ENCODE results near the gene EGF. TPM values are rescaled to one million over a fixed set of nuclear protein-coding genes. Genes with fewer than 3 reads are reported as not detected.
"Not testable (repeated sequence)": the region's sequence is repeated elsewhere in the genome, so short reads cannot be mapped to it uniquely, and the experiment has no call there.

Gene EGF
- total RNA-seq, 1 experiment from 2014 or later = 4.7 TPM

DNA sequence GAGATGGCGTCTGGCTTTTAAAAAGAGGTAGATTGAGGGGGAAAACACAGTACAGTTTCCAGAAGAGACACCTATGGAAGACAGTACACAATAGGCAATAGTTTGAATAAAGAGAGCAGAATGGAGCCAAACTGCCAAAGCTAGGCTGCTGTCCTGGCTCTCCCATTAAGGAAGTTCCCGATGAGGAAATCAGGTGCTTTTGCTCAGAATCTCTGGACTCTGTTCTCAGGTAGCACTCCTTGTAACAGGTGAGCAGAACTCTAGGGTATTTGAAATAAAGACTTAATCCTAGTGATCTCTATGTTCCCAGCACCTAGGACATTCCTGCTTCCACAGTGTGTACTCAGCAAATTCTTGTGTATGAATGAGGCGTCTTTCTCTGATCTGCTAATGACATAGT lies 1.6 kb downstream of the EGF start:
- DNase-seq (ENCODE audit: low read depth) = no peak

- no peak for DNase-seq (ENCODE audit: low read depth)
Observed at GRCh38 chr4:109915385-109916026, 2.8 kb downstream of the EGF start.

GRCh38 chr4:109916027-109916409 lies 3.3 kb downstream of the EGF start:
- no peak for DNase-seq (ENCODE audit: low read depth)

- peak; percentile 64 for DNase-seq (ENCODE audit: low read depth)
Observed at GRCh38 chr4:109921384-109921808, 8.7 kb downstream of the EGF start.

GRCh38 chr4:109925396-109925795 lies 12.7 kb downstream of the EGF start:
- no peak for DNase-seq (ENCODE audit: low read depth)

- DNase-seq (ENCODE audit: low read depth) = no peak
Observed at GRCh38 chr4:109928327-109929045, 15.8 kb downstream of the EGF start.

- DNase-seq (ENCODE audit: low read depth) = no peak
Observed at GRCh38 chr4:109930464-109930863, 17.8 kb downstream of the EGF start.

GRCh38 chr4:109930872-109931271 lies 18.2 kb downstream of the EGF start:
- DNase-seq (ENCODE audit: low read depth) = no peak

- DNase-seq (ENCODE audit: low read depth) = no peak
Observed at GRCh38 chr4:109931318-109931717, 18.6 kb downstream of the EGF start.

DNA sequence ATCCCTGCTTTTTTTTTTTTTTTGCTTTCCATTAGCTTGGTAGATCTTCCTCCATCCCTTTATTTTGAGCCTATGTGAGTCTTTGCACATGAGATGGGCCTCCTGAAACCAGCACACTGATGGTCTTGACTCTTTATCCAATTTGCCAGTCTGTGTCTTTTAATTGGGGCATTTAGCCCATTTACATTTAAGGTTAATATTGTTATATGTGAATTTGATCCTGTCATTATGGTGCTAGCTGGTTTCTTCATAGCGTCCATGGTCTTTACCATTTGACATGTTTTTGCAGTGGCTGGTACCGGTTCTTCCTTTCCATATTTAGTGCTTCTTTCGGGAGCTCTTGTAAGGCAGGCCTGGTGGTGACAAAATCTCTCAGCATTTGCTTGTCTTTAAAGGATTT lies 24.7 kb downstream of the EGF start:
- DNase-seq (ENCODE audit: low read depth) = not testable (repeated sequence)

DNA sequence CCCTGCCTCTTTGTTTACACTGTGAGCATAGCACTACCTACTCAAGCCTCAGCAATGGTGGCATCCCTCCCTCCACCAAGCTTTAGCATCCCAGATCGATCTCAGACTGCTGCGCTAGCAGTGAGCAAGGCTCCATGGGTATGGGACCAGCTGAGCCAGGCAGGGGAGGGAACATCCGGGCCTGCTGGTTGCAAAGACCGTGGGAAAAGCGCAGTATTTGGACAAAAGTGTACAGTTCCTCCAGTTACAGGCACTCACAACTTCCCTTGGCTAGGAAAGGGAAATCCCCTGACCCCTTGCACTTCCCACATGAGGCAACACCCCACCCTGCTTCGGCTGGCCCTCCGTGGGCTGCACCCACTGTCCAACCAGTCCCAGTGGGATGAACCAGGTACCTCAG lies 26.5 kb downstream of the EGF start:
- DNase-seq (ENCODE audit: low read depth) = no peak

DNA sequence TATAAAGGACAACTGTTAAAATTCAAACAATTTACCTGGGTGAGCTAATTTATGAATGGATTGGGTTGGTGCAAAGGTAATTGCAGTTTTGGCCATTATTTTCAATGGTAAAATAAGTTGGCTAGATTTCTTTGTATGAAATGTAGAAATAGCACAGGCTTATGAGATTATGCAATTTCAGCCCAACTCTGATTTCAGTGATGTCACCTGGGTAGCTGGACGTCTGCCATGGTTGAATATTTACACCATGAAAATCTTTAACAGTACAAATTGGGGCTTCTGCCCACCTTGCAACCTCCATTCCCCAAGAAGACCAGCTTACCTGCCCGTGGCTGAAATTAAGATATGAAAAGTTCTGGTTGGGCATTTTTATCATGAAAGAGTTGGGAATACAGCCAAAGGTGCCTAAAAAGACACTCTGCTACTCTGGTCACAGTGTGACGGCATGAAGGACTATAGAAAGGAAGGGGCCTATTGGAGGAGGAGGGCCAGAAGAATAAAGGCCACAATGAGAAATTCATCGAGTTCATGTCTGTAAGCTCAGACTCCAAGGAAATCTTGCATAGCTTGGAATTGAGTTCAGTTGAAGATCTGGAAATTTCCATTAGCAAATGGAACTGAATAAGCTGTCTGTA lies 29.7 kb downstream of the EGF start:
- no peak for DNase-seq (ENCODE audit: low read depth)

GRCh38 chr4:109943745-109944144 lies 31.1 kb downstream of the EGF start:
- no peak for DNase-seq (ENCODE audit: low read depth)

GRCh38 chr4:109944591-109944990 lies 31.9 kb downstream of the EGF start:
- DNase-seq (ENCODE audit: low read depth) = no peak

- peak; percentile 36 for DNase-seq (ENCODE audit: low read depth)
Observed at GRCh38 chr4:109945056-109945455, 32.4 kb downstream of the EGF start.

DNA sequence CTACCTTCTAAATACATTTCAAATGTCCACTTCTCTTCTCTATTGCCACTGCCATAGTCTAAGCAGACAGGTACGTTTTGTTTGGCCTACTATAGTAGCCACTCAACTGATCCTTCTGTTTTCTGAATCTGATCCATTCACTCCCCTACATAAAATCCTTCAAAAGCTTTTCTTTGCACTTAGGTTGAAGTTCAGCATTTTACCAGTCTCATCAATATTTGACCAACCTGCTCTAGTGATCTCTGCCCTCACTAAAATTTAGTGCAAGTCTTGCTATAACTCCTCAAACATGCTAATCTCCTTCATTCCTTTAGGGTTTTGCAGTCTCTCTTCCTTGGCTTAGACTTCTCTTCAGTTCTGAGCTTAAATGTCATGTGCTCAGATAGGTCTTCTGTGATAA lies 33.4 kb downstream of the EGF start:
- no peak for DNase-seq (ENCODE audit: low read depth)

- DNase-seq (ENCODE audit: low read depth) = peak; percentile 58
Observed at GRCh38 chr4:109947457-109947856, 34.8 kb downstream of the EGF start.

DNA sequence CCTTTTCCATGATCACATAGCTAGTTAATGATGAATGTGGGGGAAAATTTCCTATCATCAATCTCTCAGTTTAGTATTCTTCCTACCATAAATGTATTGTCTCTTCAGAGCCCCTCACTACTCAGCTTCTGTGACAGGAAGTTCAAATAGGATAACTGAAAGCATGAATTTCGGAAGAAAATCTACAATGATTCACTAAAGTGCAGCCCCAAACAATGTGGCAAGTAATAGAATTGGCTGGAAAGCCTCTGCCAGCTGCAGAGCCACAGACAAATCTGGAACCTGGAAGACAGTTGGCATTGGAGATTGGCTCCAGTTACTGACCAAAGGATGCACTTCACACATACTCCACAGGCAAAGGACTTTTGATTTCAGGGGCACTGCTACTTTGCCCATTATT lies 35.2 kb downstream of the EGF start:
- peak; percentile 8 for DNase-seq (ENCODE audit: low read depth)

DNA sequence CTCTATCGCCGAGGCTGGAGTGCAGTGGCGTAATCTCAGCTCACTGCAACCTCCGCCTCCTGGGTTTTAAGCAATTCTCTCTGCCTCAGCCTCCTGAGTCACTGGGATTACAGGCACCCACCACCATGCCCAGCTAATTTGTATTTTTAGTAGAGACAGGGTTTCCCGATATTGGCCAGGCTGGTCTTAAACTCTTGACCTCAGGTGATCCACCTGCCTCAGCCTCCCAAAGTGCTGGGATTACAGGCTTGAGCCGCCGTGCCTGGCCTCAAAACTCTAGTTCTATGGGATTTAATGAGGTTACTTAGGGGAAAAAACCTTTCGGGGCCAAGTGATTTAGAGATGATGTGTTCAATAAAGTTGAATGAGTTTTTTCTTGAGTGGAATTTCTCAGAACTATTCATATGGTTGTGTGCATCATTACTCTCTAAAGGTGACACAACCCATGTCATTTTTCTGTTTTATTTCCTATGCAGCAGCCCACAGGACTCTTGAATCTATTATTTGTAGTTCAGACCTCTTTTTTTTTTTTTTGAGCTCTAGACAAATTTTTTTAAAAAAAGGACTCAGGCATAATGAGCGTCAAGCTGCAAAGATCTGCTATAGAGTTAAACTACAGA lies 36.5 kb downstream of the EGF start:
- DNase-seq (ENCODE audit: low read depth) = not testable (repeated sequence)

GRCh38 chr4:109952612-109953011 lies 39.9 kb downstream of the EGF start:
- no peak for DNase-seq (ENCODE audit: low read depth)

GRCh38 chr4:109953556-109953955 lies 40.9 kb downstream of the EGF start:
- peak; percentile 1 for DNase-seq (ENCODE audit: low read depth)

DNA sequence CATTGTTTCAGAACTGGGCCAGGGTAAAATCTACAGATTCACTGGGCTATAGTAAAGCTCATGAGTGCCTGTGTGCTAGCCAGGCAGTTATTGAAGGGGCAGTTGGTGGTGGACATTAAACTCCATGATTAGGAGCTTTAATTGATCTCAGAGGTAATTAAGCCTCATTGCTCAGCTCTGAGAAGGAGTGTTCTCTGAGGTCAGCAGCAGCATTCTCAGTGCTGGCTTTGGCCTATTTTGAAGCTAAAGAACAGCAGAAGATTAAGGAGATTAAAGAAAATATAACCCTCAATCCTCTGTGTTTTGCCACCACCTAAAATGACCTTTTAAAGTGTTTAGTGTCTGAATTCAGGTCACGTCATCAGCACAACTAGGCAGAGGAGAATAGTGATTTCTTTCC lies 42.5 kb downstream of the EGF start:
- no peak for DNase-seq (ENCODE audit: low read depth)

DNA sequence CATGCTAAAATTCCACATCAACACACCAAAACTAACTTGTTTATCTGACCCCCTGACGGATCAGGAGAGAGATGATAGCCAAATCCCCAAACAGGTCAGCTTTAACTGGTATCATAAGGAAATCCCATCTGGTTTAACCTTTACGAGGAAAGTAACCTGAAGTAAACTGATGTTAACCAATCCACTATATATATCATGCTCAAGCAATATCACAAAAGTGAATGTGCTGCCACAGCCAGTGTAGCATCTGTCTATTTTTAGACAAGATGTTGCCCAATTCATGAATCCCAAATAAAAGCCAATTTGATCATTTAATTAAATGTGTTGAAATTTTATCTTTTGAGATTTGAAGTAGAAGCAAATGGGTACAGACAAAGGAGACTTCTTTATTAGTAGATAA lies 44.5 kb downstream of the EGF start:
- DNase-seq (ENCODE audit: low read depth) = no peak

Data from Daoy (cell line).